HG03565 (cell line): ENCODE measurements around the gene COA8.

ENCODE experiments used
- ATAC-seq: cut with Tn5 transposase; IDR thresholded peaks from one replicate; pipeline ENCODE4 v1.9.1; 2021; ENCODE audit warnings: mild to moderate bottlenecking, moderate library complexity; ENCODE audit not compliant: unreplicated experiment

Gene COA8

GRCh38 chr14:103535891-103536565, 26.7 kb upstream of the COA8 start:
- no peak for ATAC-seq

- ATAC-seq: no peak
Observed at GRCh38 chr14:103536693-103537092, 26.1 kb upstream of the COA8 start.

- no peak for ATAC-seq
Observed at GRCh38 chr14:103537175-103537990, 25.4 kb upstream of the COA8 start.

GRCh38 chr14:103538291-103539055, 24.3 kb upstream of the COA8 start:
- no peak for ATAC-seq

GRCh38 chr14:103539056-103539825, 23.5 kb upstream of the COA8 start:
- no peak for ATAC-seq

GRCh38 chr14:103540821-103541708, 21.7 kb upstream of the COA8 start:
- no peak for ATAC-seq

- ATAC-seq: no peak
Observed at GRCh38 chr14:103541709-103542604, 20.8 kb upstream of the COA8 start.

- no peak for ATAC-seq
Observed at GRCh38 chr14:103542605-103543088, 20.1 kb upstream of the COA8 start.

GRCh38 chr14:103543140-103543539, 19.6 kb upstream of the COA8 start:
- ATAC-seq: no peak

- no peak for ATAC-seq
Observed at GRCh38 chr14:103543721-103544387, 18.9 kb upstream of the COA8 start.

- no peak for ATAC-seq
Observed at GRCh38 chr14:103544388-103545218, 18.2 kb upstream of the COA8 start.

- ATAC-seq: no peak
Observed at GRCh38 chr14:103545219-103545914, 17.4 kb upstream of the COA8 start.

GRCh38 chr14:103545915-103546651, 16.7 kb upstream of the COA8 start:
- no peak for ATAC-seq

GRCh38 chr14:103546652-103547454, 15.9 kb upstream of the COA8 start:
- ATAC-seq: no peak

GRCh38 chr14:103547455-103547940, 15.3 kb upstream of the COA8 start:
- no peak for ATAC-seq
